ENCODE data around the gene PIK3R1. TPM values are rescaled to one million over a fixed set of nuclear protein-coding genes. Genes with fewer than 3 reads are reported as not detected.

Gene PIK3R1
- total RNA-seq, 1 donor from 2014 or later, result 60.0 TPM

GRCh38 chr5:68237715-68238114 lies 22.2 kb downstream of the PIK3R1 start:
- H3K27me3 Mint-ChIP-seq (ENCODE audit: low read depth), result no peaks in the 10 kb centered on the region
- no peak overlapping the region for H3K4me3 Mint-ChIP-seq (ENCODE audit: low read depth)
- no peak for DNase-seq (ENCODE audit: low spot score)
- H3K36me3 Mint-ChIP-seq (ENCODE audit: low read depth), result peaks cover 34% of the 10 kb centered on the region
- intact Hi-C loops (cut with micrococcal nuclease), result no loop called here
- H3K9me3 Mint-ChIP-seq, result no peaks in the 10 kb centered on the region
- no peak overlapping the region for H3K27ac Mint-ChIP-seq
- H3K4me1 Mint-ChIP-seq (ENCODE audit: low read depth), result peaks cover 49% of the 10 kb centered on the region

GRCh38 chr5:68239487-68239886 lies 23.9 kb downstream of the PIK3R1 start:
- Mint-ChIP-seq H3K4me1 (ENCODE audit: low read depth) (peaks cover 56% of the 10 kb centered on the region), H3K9me3 (no peaks in the 10 kb centered on the region), H3K27ac (peak overlapping the region; percentile 75), H3K4me3 (ENCODE audit: low read depth) (peak overlapping the region; percentile 15), H3K27me3 (ENCODE audit: low read depth) (no peaks in the 10 kb centered on the region), H3K36me3 (ENCODE audit: low read depth) (peaks cover 39% of the 10 kb centered on the region)
- intact Hi-C loops (cut with micrococcal nuclease), result loop anchor here (1.0 kb wide), 1 partner anchor 35 kb away; no protein-coding TSS in a partner anchor
- peak; percentile 64 for DNase-seq (ENCODE audit: low spot score)

- intact Hi-C loops (cut with micrococcal nuclease), result loop anchor here (1.0 to 2.0 kb wide), 2 partner anchors 15 to 23 kb away; no protein-coding TSS in a partner anchor
- Mint-ChIP-seq H3K4me3 (ENCODE audit: low read depth) (peak overlapping the region; percentile 50), H3K27me3 (ENCODE audit: low read depth) (no peaks in the 10 kb centered on the region), H3K27ac (peak overlapping the region; percentile 69), H3K36me3 (ENCODE audit: low read depth) (peaks cover 40% of the 10 kb centered on the region), H3K9me3 (no peaks in the 10 kb centered on the region), H3K4me1 (ENCODE audit: low read depth) (peaks cover 59% of the 10 kb centered on the region)
- no peak for DNase-seq (ENCODE audit: low spot score)
These were observed 24.6 kb downstream of the PIK3R1 start for GRCh38 chr5:68240202-68240601.

GRCh38 chr5:68240771-68241170 lies 25.2 kb downstream of the PIK3R1 start:
- Mint-ChIP-seq H3K9me3 (no peaks in the 10 kb centered on the region), H3K27me3 (ENCODE audit: low read depth) (no peaks in the 10 kb centered on the region), H3K4me1 (ENCODE audit: low read depth) (peaks cover 59% of the 10 kb centered on the region), H3K27ac (peak overlapping the region; percentile 69), H3K4me3 (ENCODE audit: low read depth) (peak overlapping the region; percentile 50), H3K36me3 (ENCODE audit: low read depth) (peaks cover 36% of the 10 kb centered on the region)
- DNase-seq (ENCODE audit: low spot score), result no peak
- intact Hi-C loops (cut with micrococcal nuclease), result loop anchor here (1.0 to 2.0 kb wide), 2 partner anchors 14 to 23 kb away; no protein-coding TSS in a partner anchor

GRCh38 chr5:68242743-68243142 lies 27.2 kb downstream of the PIK3R1 start:
- H3K4me3 Mint-ChIP-seq (ENCODE audit: low read depth), result no peak overlapping the region
- no peaks in the 10 kb centered on the region for H3K9me3 Mint-ChIP-seq
- H3K4me1 Mint-ChIP-seq (ENCODE audit: low read depth), result peaks cover 59% of the 10 kb centered on the region
- H3K27me3 Mint-ChIP-seq (ENCODE audit: low read depth), result no peaks in the 10 kb centered on the region
- peaks cover 37% of the 10 kb centered on the region for H3K36me3 Mint-ChIP-seq (ENCODE audit: low read depth)
- DNase-seq (ENCODE audit: low spot score), result no peak
- intact Hi-C loops (cut with micrococcal nuclease), result no loop called here
- no peak overlapping the region for H3K27ac Mint-ChIP-seq

- DNase-seq (ENCODE audit: low spot score), result no peak
- Mint-ChIP-seq H3K9me3 (no peaks in the 10 kb centered on the region), H3K27me3 (ENCODE audit: low read depth) (no peaks in the 10 kb centered on the region), H3K36me3 (ENCODE audit: low read depth) (peaks cover 34% of the 10 kb centered on the region), H3K27ac (peak overlapping the region; percentile 63), H3K4me1 (ENCODE audit: low read depth) (peaks cover 55% of the 10 kb centered on the region), H3K4me3 (ENCODE audit: low read depth) (no peak overlapping the region)
- intact Hi-C loops (cut with micrococcal nuclease), result no loop called here
These were observed 27.7 kb downstream of the PIK3R1 start for GRCh38 chr5:68243251-68243650.

- Mint-ChIP-seq H3K4me1 (ENCODE audit: low read depth) (peaks cover 55% of the 10 kb centered on the region), H3K27ac (peak overlapping the region; percentile 63), H3K4me3 (ENCODE audit: low read depth) (no peak overlapping the region), H3K9me3 (no peaks in the 10 kb centered on the region), H3K36me3 (ENCODE audit: low read depth) (peaks cover 38% of the 10 kb centered on the region), H3K27me3 (ENCODE audit: low read depth) (no peaks in the 10 kb centered on the region)
- intact Hi-C loops (cut with micrococcal nuclease), result no loop called here
- DNase-seq (ENCODE audit: low spot score), result no peak
These were observed 28.1 kb downstream of the PIK3R1 start for GRCh38 chr5:68243681-68244080.

GRCh38 chr5:68245319-68245718 lies 29.8 kb downstream of the PIK3R1 start:
- no peaks in the 10 kb centered on the region for H3K9me3 Mint-ChIP-seq
- DNase-seq (ENCODE audit: low spot score), result no peak
- peaks cover 40% of the 10 kb centered on the region for H3K36me3 Mint-ChIP-seq (ENCODE audit: low read depth)
- intact Hi-C loops (cut with micrococcal nuclease), result no loop called here
- no peak overlapping the region for H3K27ac Mint-ChIP-seq
- no peaks in the 10 kb centered on the region for H3K27me3 Mint-ChIP-seq (ENCODE audit: low read depth)
- H3K4me1 Mint-ChIP-seq (ENCODE audit: low read depth), result peaks cover 58% of the 10 kb centered on the region
- no peak overlapping the region for H3K4me3 Mint-ChIP-seq (ENCODE audit: low read depth)

- Mint-ChIP-seq H3K4me3 (ENCODE audit: low read depth) (no peak overlapping the region), H3K36me3 (ENCODE audit: low read depth) (peaks cover 36% of the 10 kb centered on the region), H3K27me3 (ENCODE audit: low read depth) (no peaks in the 10 kb centered on the region), H3K4me1 (ENCODE audit: low read depth) (peaks cover 60% of the 10 kb centered on the region), H3K27ac (no peak overlapping the region), H3K9me3 (no peaks in the 10 kb centered on the region)
- DNase-seq (ENCODE audit: low spot score), result no peak
- intact Hi-C loops (cut with micrococcal nuclease), result no loop called here
These were observed 31.2 kb downstream of the PIK3R1 start for GRCh38 chr5:68246802-68247201.

- no peak overlapping the region for H3K27ac Mint-ChIP-seq
- H3K4me3 Mint-ChIP-seq (ENCODE audit: low read depth), result no peak overlapping the region
- no peaks in the 10 kb centered on the region for H3K9me3 Mint-ChIP-seq
- intact Hi-C loops (cut with micrococcal nuclease), result no loop called here
- DNase-seq (ENCODE audit: low spot score), result no peak
- peaks cover 27% of the 10 kb centered on the region for H3K36me3 Mint-ChIP-seq (ENCODE audit: low read depth)
- no peaks in the 10 kb centered on the region for H3K27me3 Mint-ChIP-seq (ENCODE audit: low read depth)
- H3K4me1 Mint-ChIP-seq (ENCODE audit: low read depth), result peaks cover 60% of the 10 kb centered on the region
These were observed 32.1 kb downstream of the PIK3R1 start for GRCh38 chr5:68247627-68248026.

GRCh38 chr5:68248896-68249295 lies 33.3 kb downstream of the PIK3R1 start:
- H3K27me3 Mint-ChIP-seq (ENCODE audit: low read depth), result no peaks in the 10 kb centered on the region
- H3K4me1 Mint-ChIP-seq (ENCODE audit: low read depth), result peaks cover 58% of the 10 kb centered on the region
- no peaks in the 10 kb centered on the region for H3K9me3 Mint-ChIP-seq
- peaks cover 15% of the 10 kb centered on the region for H3K36me3 Mint-ChIP-seq (ENCODE audit: low read depth)
- intact Hi-C loops (cut with micrococcal nuclease), result no loop called here
- DNase-seq (ENCODE audit: low spot score), result no peak
- no peak overlapping the region for H3K4me3 Mint-ChIP-seq (ENCODE audit: low read depth)
- no peak overlapping the region for H3K27ac Mint-ChIP-seq

GRCh38 chr5:68249520-68249919 lies 34.0 kb downstream of the PIK3R1 start:
- Mint-ChIP-seq H3K4me3 (ENCODE audit: low read depth) (no peak overlapping the region), H3K27me3 (ENCODE audit: low read depth) (no peaks in the 10 kb centered on the region), H3K27ac (no peak overlapping the region), H3K9me3 (no peaks in the 10 kb centered on the region), H3K4me1 (ENCODE audit: low read depth) (peaks cover 61% of the 10 kb centered on the region), H3K36me3 (ENCODE audit: low read depth) (peaks cover 14% of the 10 kb centered on the region)
- intact Hi-C loops (cut with micrococcal nuclease), result no loop called here
- DNase-seq (ENCODE audit: low spot score), result no peak

- Mint-ChIP-seq H3K4me1 (ENCODE audit: low read depth) (peaks cover 70% of the 10 kb centered on the region), H3K27ac (peak overlapping the region; percentile 54)
- intact Hi-C loops (cut with micrococcal nuclease), result loop anchor here (2.0 to 10.0 kb wide), 3 partner anchors 36 to 1046 kb away; partner anchors contain the start of gene PIK3R1
These were observed 35.2 kb downstream of the PIK3R1 start for GRCh38 chr5:68250661-68251298.

More at GRCh38 chr5:68250661-68251298, 35.2 kb downstream of the PIK3R1 start:
- H3K36me3 Mint-ChIP-seq (ENCODE audit: low read depth), result peaks cover 17% of the 10 kb centered on the region
- no peaks in the 10 kb centered on the region for H3K27me3 Mint-ChIP-seq (ENCODE audit: low read depth)
- H3K9me3 Mint-ChIP-seq, result no peaks in the 10 kb centered on the region
- DNase-seq (ENCODE audit: low spot score), result no peak
- H3K4me3 Mint-ChIP-seq (ENCODE audit: low read depth), result peak overlapping the region; percentile 41

Measured in activated T-helper 2 cell treated with anti-CD3 and anti-CD28 coated beads, Interferon-gamma antibody, Interleukin-2, Interleukin-4, amounts not matched to agents 10 μg/mL and 5 μg/mL and 100 μg/mL, durations not matched to agents 14 hours and 24 hours and 36 hours (primary cell).